ENCODE results near the gene UMODL1.
A peak's percentile ranks its signal among the peaks of the same experiment; 100 is the strongest.

The UMODL1 gene

GRCh38 chr21:42153746-42154145 lies 82.6 kb downstream of the UMODL1 start:
- TF ChIP-seq, protein P1, sequence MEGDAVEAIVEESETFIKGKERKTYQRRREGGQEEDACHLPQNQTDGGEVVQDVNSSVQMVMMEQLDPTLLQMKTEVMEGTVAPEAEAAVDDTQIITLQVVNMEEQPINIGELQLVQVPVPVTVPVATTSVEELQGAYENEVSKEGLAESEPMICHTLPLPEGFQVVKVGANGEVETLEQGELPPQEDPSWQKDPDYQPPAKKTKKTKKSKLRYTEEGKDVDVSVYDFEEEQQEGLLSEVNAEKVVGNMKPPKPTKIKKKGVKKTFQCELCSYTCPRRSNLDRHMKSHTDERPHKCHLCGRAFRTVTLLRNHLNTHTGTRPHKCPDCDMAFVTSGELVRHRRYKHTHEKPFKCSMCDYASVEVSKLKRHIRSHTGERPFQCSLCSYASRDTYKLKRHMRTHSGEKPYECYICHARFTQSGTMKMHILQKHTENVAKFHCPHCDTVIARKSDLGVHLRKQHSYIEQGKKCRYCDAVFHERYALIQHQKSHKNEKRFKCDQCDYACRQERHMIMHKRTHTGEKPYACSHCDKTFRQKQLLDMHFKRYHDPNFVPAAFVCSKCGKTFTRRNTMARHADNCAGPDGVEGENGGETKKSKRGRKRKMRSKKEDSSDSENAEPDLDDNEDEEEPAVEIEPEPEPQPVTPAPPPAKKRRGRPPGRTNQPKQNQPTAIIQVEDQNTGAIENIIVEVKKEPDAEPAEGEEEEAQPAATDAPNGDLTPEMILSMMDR (conservative IDR thresholded peaks at IDR 0.05; ENCODE audit: low read depth, low read length): no peak
- no peak overlapping the region for H3K4me3 ChIP-seq (ENCODE audit: low read depth, low read length)
- no peak for DNase-seq (ENCODE audit: low read depth)

DNA sequence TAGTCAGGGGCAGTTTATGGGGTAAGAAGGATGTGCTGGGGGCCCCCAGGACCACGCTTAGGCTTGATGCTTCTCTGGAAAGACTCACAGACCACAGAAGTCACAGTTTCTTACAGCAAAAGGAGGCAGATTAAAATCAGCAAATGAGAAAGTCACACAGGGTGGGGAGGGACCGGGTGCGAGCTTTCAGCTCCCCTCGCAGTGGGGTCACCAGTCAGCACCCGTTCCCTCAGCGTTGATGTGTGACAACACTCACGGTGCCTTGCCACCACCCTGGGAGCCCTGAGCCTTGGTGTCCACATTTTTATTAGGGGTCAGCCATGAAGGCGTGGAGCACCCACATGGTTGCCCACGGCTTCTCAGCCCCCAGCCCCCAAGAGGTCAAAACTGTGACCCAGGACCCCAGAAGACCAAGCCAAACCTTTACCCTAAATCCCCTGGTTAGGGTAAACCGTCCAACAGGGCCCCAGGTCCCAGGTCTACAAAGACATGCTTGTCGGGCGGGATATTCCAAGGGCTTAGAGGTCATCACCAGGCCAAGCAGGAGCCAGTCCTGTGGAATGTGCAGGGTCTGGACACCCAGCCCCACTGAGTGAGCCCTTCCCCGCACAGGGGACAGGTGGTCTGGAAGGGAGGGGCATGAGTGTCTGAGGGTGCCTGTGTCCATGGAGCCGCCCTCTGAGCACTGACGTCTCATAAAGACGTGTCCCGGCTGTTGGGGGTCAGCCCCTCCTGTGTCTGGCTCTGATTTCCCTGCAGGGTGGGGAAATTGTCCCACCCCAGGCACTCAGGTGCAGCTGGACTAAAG lies 83.3 kb downstream of the UMODL1 start:
- H3K4me3 ChIP-seq (ENCODE audit: low read depth, low read length): no peak overlapping the region
- TF ChIP-seq, protein P1 (conservative IDR thresholded peaks at IDR 0.05; ENCODE audit: low read depth, low read length): no peak
- no peak for DNase-seq (ENCODE audit: low read depth)

DNA sequence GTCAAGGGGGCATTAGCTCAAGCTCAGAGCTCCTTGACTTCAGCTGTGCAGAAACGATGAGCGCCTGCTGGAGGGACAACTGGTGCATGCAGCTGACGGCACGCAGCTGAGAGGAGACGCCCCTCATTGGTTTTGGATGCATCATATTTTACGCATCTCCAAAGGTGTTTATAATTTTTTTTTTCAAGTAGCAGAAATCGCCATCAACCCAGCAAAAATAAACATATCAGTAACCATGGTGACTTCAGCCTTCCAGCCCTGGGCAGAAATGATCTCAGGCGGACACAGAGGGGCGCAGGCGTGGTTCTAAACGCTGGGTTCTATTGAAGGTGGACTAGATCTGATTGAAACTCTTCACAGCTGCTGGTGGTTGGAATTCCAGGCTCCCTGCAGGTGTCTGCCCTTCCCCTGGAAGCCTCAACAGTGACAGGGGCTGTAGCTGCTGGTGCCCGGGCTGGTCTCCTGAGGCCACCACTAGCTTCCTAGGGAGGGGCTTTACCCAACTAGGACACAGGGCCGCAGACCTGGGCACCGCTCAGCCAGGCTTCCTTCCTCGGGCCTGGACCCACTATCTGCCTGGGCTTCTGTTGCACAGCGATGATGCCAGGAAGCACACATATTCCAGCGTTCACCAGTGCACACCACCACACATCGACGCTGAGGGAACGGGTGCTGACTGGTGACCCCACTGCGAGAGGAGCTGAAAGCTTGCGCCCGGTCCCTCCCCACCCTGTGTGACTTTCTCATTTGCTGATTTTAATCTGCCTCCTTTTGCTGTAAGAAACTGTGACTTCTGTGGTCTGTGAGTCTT lies 84.1 kb downstream of the UMODL1 start:
- no peak overlapping the region for H3K4me3 ChIP-seq (ENCODE audit: low read depth, low read length)
- no peak for DNase-seq (ENCODE audit: low read depth)
- TF ChIP-seq, protein P1 (conservative IDR thresholded peaks at IDR 0.05; ENCODE audit: low read depth, low read length): no peak

GRCh38 chr21:42156690-42157605 lies 85.8 kb downstream of the UMODL1 start:
- no peak overlapping the region for H3K4me3 ChIP-seq (ENCODE audit: low read depth, low read length)
- DNase-seq (ENCODE audit: low read depth): peak; percentile 22
- TF ChIP-seq, protein P1 (conservative IDR thresholded peaks at IDR 0.05; ENCODE audit: low read depth, low read length): no peak

DNA sequence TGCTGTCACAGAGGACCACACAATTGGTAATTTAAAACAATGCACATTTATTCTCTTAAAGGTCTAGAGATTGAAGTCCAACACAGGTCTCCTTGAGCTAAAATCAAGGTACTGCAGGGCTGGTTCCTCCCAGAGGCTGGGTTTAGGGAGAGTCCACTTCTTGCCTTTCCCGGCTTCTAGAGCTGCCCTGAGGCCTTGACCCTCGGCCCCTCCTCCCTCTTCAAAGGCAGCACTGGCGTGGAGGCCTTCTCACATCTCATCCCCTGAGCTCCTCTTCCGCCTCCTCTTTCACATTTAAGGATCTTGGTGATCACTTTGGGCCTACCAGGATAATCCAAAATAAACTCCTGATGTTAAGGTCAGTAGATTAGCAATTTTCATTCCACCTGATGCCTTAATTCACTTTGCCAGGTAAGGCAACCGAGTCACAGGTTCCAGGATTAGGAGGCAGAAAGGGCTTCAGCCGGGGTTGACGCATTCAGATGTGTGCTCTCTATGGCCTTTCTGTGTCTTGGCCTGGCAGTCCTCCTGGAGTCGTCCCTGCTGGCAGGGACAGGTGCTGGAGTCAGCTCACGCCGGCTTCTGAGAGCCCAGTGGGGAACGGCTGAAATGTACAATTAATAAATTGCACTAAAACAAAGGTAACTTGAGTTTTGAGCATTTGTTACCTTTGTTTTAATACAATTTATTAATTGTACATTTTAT lies 86.6 kb downstream of the UMODL1 start:
- TF ChIP-seq, protein P1 (conservative IDR thresholded peaks at IDR 0.05; ENCODE audit: low read depth, low read length): no peak
- H3K4me3 ChIP-seq (ENCODE audit: low read depth, low read length): no peak overlapping the region
- DNase-seq (ENCODE audit: low read depth): no peak

DNA sequence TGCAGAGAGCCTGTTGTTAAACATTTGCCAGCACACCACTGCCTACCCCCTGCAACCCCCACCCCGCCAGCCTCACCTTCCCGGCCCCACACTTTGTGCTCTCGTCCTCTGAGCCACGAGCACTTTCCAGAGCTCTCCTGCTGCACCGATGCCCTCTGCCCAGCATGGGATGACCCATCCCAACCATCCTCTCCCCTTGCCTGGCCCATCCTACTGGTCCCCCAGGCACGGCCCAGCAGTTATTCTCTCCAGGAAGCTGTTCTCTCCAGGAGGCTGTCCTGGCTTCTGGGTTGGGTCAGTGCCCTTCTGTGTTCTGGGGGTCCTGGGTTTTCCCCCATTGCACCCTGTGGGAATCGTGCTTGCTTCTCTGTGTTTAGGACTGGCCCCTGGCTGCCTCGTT lies 87.7 kb downstream of the UMODL1 start:
- DNase-seq (ENCODE audit: low read depth): no peak
- TF ChIP-seq, protein P1 (conservative IDR thresholded peaks at IDR 0.05; ENCODE audit: low read depth, low read length): no peak
- H3K4me3 ChIP-seq (ENCODE audit: low read depth, low read length): no peak overlapping the region
